Activated CD8-positive, alpha-beta memory T cell treated with anti-CD3 and anti-CD28 coated beads for 4 hours (primary cell): ENCODE measurements around the gene ZNF653.
A peak's percentile ranks its signal among the peaks of the same experiment; 100 is the strongest.
"Not testable (repeated sequence)": the region's sequence is repeated elsewhere in the genome, so short reads cannot be mapped to it uniquely, and the experiment has no call there.

Experiments used
- DNase-seq, 2 donors: peaks; one replicate each; pipeline ENCODE4 v3.0.0-alpha.2; 2020; ENCODE audit warnings: low read depth in 2 of 2

Gene ZNF653

DNA sequence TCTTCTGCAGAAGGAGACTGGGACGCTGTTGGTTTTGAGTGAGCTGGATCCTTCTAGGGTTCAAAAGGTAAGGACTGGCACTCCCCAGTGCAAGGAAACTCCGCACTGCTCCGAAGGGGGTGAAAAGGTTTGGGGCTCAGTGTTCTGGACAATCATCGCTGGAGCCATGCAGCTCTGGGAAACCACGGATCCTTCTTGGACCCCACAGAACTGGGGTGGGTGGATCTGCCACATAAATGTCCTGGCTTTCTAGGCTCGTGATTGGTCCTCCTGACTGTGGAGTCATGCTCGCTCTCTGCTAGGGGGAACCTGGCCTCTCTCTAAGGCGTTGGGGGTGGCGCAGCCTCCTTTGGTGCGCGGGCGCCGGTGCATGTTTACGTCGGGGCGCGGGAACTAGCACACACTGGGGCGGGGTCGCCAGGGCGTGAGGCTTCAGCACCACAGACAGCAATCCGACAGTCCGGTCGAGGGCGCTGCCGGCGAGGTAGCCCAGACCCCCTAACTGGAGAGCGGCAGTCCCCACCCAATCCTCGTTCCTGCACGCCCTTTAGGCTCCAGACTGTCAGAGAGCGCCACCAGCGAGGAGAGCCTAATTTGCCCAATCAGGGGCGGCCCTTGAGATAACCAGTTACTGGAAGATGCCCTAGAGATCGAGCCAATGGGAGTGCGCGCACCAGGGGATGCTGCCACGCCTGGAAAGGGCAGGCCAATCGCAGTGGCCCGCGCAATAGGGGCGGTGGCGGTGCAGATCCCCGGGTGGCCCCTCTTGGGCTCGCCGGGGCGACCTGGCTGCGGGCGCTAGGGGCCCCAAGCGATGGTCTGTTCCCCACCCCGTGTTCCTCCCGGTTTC, 23.9 kb downstream of the ZNF653 start:
- DNase-seq: peak; percentile 21 to 50

DNA sequence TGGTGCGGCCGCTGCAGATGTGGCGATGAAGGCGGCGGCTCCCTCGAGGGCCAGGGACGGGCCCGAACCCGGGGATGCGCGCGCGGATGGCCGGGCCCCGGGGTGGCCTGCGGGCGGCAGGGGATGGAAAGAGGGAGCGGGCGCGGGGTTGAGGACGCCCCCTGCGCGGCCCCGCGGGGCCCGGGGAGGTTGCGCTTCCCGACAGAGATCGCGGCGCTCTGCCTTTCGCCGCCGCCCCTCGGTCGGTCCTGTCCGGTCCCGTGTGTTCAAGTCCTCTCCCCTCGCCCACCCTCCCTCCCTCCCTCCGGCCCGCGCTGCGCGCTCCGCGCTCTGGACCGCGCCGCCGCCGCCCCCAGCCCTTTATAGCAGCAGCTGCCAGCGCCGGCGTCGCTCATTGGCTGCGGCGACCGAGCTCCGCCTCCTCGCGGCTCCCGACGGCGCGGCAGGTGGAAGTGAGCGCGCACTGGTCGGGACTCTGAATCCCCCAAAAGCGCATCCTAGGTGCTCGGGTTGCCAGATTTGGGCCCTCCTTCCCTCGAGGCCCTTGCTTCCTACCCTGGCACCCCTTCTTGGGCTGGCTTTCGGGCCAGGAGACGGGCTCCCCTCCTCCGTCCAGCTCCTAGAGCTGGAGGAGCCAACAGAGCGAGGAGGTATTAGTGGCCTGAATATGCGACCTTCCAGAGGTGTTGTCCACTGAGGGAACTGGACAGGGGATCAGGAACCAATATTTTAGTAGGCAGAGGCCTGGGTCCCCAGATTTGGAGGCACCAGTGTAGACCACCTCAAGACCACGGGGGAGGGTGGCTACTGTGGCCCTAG, 24.7 kb downstream of the ZNF653 start, which contains the start of gene ELAVL3:
ELAVL3 (minus strand) TSS at position 332 of the 819 bp plus-strand sequence. CDS start 438 bp downstream, outside the sequence.
- DNase-seq: no peak

DNA sequence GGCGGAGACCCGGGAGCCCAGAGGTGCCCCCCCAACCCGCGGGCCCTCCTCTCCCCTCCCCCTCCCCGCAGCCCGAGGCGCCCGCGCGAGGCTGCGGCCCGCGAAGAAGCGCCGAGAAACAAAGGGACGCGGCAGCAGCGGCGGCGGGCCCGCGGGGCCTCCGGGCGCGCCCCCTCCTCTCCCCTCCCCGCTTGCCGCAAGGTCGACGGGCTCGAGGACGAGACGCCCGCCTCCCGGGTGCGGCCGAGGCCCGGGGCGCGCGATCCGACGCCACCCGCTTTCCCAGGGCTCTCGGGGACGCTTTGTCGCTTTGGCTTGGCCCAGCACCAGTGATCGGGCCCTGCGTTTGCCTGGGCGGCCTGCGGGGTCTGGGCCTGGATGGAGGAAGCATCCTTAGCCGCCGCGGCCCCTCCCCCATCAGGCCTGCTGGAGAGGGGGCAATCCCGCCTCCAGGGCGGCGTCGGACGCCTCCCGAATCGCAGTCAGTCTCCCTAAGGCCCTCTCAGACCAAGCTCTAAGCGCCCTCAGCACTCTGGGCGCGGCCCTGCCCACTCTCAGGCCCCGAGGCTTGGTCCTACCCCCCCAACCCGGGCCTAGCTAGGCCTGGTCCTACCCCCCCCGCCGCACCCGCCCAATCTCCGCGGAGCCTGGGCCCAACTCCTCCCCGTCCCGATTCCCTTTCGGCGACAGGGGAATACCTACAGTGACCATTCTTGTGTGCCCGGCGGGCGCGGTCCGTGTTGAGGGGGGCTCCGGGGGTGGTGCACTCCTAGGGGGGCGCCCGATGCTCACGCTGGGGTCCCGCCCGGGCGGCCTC, 25.5 kb downstream of the ZNF653 start:
- no peak for DNase-seq

DNA sequence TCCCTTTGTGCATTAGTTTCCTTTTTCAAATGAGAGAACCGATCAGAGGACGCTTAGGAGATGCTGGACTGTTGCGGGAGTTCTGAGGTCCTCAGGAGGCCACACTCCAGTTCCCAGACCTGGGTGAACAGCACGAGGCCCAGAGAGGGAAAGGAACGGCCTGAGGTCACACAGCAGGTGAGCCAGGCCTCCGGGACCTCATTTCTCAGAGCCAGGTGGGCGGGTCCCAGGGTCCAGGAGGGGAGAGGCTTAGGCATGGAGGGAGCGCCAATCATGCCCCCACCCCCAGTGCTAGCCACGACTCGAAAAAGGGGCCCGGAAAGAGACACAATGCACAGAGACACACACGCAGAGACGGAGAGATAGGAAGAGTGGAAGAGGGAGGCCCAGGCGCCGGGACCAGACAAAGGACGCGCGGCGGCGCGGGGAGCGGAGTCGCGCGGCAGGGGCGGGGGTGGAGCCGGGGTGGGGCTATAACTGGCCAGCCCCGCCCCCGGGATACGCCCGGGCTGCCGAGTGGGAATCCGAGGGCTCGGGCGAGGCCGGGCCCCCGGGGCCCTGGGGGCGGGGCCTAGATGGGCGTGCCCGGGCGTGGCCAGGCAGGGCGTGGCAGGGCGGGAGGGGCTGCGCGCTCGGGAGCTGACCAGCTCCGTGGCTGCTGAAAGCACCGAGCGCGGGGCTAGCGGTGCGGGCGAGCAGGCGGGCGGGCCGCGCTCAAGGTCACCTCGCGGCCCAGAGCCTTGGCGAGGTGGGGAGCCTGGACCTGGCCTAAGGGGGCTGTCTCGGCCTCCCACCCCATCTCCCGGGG, 26.3 kb downstream of the ZNF653 start:
- DNase-seq: no peak

DNA sequence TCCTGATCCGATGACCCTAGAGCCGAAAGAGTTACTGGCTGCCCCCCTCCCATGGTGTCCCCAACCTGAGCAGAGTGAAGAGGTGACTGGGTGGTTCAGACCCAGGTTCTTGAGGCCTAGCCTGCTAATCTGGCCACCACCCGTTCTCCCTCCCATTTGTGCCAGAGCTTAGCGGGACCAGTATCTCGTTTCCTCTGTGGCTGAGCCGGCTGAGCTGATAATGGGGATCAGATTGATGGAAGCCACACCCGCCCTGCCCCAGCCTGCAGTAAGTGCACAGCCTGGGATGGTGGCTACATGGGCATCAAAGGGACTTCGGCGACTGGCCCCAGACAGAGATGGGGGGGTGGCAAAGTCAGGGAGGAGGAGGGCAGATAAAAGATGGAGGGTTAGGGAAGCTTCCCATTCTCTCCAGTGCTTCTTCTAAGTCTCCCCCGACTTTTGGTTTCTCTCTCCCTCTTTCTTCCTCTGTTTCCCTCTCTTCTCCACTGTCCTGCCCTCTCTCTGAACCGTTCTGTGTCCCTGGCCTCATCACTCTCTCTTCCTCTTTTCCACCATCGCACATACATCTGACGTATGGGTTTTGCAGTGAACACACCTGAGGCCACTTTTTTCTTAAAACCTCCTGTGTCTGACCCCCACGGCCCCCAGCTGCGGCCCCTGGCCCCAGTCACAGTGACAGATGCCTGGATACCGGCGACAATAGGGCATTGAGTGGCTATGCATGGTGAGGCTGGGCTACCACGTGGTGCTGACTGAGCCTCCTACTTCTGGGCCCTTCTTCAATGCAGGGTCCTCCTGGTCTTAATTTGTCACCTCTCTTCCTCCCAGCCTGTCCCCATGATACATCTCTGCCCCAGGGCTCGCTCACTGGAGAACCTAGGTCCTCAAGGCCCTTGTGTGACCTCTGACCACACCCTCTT, 27.2 kb downstream of the ZNF653 start:
- DNase-seq: no peak

DNA sequence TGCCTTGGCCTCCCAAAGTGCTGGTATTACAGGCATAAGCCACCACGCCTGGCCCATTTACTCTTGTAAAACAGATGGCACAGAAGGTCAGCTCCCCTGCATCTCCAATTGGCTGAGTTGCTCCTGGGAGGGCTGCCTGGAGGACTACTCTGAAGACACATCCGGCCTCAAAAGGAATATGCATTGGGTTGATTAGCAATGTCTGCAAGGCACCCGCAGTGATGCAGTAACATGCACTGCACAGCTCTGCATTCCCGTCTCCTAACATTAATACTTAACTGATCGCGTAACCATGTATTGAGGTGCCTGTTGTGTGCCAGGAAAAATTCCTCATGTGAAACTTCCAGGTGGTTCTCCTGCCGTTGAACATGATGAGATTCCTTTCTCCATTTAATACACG, 29.8 kb downstream of the ZNF653 start:
- DNase-seq: no peak

DNA sequence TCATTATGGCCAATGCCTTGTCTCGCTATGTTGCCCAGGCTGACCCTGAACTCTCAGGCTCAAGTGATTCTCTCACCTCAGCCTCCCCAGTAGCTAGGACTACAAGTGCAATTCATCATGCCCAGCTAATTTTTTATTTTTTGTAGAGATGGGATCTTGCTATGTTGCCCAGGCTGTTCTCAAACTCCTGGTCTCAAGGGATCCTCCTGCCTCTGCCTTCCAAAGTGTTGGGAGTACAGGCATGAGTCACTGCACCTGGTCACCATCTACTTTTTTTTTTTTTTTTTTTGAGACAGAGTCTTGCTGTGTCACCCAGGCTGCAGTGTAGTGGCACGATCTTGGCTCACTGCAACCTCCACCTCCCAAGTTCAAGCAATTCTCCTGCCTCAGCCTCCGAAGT, 30.3 kb downstream of the ZNF653 start:
- DNase-seq: not testable (repeated sequence)

DNA sequence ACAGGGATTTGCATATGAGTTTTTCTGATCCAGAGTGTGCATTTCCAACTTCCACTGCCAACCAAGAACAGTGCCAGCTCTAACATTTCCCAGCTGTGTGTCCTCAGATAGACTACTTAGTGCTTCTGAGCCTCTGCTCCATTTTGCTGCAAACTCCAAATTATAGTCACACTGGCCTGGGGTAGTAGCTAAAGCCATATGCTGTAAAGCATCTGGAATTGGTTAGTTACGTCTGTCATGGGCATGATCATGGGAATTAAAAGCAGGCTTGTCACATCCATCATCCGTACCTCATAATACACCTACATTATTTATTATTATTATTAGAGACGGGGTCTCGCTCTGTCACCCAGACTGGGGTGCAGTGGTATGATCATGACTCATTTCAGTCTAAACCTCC, 31.9 kb downstream of the ZNF653 start:
- no peak for DNase-seq

DNA sequence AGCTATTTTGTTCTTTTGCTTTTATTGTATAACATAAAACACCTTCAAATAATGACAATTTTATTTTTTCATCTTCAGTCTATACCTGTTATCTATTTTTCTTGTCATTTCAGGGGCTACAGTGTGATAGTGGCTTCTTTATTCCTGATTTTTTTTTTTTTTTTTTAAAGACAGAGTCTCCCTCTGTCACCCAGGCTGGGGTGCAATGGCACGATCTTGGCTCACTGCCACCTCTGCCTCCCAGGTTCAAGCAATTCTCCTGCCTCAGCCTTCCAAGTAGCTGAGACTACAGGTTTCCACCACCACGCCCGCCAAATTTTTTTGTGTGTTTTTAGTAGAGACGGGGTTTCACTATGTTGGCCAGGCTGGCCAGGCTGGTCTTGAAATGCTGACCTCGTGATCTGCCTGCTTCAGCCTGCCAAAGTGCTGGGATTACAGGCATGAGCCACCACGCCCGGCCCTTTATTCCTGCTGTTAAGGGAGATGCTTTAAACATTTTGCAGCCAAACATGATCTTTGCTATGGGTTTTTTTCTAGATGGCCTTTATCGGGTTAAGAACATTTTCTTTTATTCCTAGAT, 37.3 kb downstream of the ZNF653 start:
- DNase-seq: not testable (repeated sequence)

DNA sequence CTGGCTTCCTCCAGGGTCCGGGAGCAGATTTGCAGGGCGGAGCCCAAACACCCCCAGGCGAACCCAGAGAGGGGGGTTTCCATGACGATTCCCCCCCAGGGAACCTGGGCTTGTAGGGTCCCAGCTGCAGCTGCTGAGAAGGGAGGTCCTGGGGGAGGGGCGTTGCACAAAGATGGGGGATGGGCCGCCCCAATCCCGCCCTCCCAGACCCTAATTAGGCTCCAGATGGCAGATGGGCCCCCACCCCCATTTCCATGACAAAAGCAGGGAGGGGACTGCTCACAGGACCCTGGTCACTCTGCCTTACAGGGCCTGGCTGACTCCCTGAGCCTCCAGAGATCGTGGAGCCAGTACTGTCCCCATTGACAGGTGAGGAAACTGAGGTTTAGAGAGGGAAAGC, 40.0 kb downstream of the ZNF653 start:
- no peak for DNase-seq

DNA sequence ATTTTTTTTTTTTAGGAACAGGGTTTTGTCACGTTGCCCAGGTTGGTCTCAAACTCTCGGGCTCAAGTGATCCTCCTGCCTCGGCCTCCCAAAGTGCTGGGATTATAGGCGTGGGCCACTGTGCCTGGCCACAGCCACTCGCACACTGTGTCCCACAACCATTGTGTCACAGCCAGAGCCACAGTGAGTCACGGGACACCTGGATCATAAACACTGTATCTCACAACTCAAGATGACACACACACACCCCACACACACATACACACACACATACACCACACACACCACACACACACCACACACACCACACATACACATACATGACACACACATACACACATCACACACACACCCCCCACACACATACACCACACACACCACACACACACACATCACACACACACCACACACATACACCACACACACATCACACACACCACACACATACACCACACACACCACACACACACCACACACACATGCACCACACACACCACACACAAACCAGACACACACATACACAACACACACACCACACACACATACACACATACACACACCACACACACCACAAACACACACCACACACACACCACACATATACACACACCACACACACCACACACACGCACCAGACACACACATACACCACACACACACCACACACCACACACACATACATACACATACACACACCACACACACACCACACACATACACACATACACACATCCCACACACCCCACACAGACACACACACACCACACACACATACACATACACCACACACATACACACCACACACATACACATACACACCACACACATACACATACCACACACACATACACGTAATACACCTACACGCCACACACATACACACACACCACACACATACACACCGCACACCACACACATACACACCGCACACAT, 41.0 kb downstream of the ZNF653 start:
- DNase-seq: no peak

DNA sequence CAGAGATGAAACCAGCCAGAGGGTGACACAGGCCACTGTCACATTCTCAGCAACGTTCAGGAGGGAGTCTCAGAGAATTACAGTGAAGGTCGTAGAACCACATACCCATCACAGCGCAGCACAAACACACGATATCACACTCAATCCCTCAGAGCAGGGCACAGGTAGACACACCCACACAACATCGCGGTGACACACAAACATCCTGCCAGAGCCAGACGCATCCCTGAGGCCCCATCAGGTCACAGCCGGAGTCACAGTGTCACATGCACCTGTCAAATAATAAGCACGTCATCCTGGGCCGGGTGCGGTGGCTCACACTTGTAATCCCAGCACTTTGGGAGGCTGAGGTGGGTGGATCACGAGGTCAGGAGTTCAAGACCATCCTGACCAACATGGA, 42.2 kb downstream of the ZNF653 start:
- no peak for DNase-seq

DNA sequence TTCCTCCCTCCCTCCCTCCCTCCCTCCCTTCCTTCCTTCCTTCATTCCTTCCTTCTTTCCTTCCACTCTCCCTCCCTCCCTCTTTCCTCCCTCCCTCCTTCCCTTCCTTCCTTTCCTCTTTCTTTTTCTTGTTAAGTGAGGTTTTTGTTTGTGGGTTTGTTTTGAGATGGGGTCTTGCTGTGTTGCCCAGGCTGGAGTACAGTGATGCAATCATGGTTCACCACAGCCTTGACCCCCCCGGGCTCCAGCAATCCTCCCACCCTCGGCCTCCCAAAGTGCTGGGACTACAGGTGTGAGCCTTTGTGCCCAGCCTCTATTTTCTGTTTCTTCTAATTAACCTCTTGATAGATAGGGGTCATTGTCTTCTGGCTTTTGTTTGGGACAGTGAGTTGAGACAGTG, 44.2 kb downstream of the ZNF653 start:
- DNase-seq: no peak

DNA sequence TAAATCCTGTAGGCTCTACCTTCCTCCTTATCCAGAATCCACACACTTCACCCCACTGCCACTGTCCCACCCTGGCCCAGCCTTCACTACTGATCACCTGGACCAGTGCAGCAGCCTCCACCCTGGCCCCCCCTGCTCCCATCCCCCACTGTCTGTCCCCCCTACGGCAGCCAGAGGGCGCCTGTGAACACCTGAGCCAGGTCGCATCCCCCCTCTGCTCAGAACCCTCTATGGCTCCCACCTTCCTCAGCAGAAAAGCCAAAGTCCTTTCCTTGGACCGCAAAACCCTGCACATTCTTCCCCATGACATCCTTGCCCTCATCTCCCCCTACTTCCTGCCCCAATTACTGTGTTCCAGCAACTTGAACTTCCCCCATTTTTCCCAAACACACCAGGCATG, 45.4 kb downstream of the ZNF653 start:
- no peak for DNase-seq

DNA sequence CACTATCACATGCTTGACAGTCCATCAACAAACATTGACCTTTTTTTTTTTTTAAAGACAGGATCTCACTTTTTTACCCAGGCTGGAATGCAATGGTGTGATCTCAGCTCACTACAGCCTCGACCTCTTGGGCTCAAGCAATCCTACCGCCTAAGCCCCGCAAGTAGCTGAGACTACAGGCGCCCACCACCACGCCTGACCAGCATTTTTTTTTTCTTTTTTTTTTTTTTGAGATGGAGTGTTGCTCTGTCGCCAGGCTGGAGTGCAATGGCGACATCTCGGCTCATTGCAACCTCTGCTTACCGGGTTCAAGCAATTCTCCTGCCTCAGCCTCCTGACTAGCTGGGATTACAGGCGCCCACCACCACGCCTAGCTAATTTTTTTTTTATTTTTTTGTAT, 46.7 kb downstream of the ZNF653 start:
- not testable (repeated sequence) for DNase-seq

DNA sequence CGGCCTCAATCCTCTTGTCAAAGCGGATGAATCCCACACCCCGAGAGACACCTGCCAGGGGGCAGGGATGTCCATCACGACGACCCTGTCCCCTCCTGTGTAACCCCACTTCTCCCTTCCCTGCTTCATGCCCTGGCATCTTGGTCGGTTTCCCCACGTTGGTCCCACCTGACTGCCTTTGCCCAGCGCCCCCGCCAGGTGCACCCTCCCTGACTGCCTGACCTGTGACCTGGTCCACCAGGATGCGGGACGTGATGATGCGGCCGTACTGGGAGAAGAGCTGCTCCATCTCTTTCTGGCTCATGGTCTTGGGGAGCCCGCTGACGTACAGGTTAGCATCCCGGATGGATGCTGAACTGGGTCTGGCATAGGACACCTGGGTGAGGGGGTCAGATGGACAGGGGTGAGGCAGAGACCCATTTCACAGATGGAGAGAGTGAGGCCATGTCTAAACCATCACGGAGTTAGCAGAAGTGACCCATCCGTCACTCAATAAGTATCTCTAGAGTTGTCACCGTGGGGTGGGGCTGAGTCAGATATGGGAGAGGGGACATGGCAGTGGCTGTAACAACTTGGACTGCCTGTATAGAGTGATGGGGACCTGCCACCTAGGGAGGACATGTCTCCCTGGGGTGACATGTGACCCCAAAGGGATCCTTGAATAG, 47.3 kb downstream of the ZNF653 start:
- DNase-seq: no peak

DNA sequence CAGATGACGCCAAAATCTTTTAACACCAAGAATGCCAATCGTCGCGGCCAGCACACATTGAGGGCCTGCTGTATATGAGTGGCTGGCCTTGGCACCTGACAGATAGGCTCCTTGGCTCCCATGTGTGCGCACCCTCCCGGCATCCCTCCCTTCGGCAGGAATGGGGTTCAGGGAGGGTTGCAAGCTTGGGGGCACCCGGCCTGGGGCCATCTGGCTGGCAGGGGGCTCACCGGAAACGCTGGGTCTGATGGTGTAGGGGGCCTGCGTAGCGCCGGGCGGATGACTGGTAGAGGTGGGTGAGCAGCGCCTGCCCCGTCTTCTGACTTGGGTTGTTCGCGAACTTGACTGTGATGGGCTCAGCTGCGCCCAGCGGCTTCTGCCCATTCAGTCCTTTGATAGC, 47.8 kb downstream of the ZNF653 start:
- DNase-seq: no peak

DNA sequence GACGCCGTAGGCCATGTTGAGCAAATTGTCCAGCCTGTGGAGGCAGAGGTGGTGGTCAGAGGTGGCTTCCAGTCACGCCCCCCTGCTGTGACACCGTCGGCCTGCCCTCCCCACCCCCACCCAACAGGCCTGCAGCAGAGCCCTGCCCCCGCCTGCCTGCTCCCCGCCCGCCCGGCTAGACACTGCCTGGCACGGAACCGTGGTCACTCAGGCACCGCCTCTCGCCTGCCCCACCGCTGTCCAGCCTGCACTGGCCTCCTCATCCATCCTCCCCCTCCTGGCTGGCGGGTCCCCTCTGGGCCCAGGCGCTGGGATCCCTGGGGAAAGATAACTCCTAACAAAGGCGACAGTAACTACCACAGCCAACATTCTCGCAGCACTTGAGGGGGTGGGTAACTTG, 48.5 kb downstream of the ZNF653 start:
- DNase-seq: no peak
